Liver (tissue), 9 donors: ENCODE results near the gene DDX52. TPM values are rescaled to one million over a fixed set of nuclear protein-coding genes. Genes with fewer than 3 reads are reported as not detected.
"Not testable (repeated sequence)": the region's sequence is repeated elsewhere in the genome, so short reads cannot be mapped to it uniquely, and the experiment has no call there.

ENCODE experiments used
- DNase-seq: peaks from one replicate; pipeline ENCODE4 v3.0.0-alpha.2; 2017; ENCODE audit warnings: low spot score
- H3K27ac ChIP-seq, 2 donors: one replicate each; pipeline ENCODE4 v1.7.0; 2013; ENCODE audit warnings: inconsistent platforms in 2 of 2, low read length in 2 of 2, control low read depth in 1 of 2, low read depth in 1 of 2, mild to moderate bottlenecking in 1 of 2
- H3K27me3 ChIP-seq, 4 donors: one replicate each; pipeline versions ENCODE4 v1.6.1 to v1.7.0; 2013; ENCODE audit warnings: low read length in 3 of 4, inconsistent platforms in 1 of 4, mild to moderate bottlenecking in 1 of 4, moderate library complexity in 1 of 4; ENCODE audit not compliant: control insufficient read depth in 4 of 4, insufficient read depth in 4 of 4
- H3K36me3 ChIP-seq, 4 donors: one replicate each; pipeline versions ENCODE4 v1.6.1 to v1.7.0; 2013; ENCODE audit warnings: low read length in 3 of 4, mild to moderate bottlenecking in 3 of 4, low read depth in 1 of 4, moderate library complexity in 1 of 4; ENCODE audit not compliant: control insufficient read depth in 4 of 4, insufficient read depth in 3 of 4
- H3K4me1 ChIP-seq, 4 donors: one replicate each; pipeline versions ENCODE4 v1.6.1 to v1.7.0; 2013; ENCODE audit warnings: low read length in 3 of 4, mild to moderate bottlenecking in 3 of 4, moderate library complexity in 1 of 4; ENCODE audit not compliant: control insufficient read depth in 4 of 4, insufficient read depth in 4 of 4
- H3K4me3 ChIP-seq, 3 donors: one replicate each; pipeline versions ENCODE4 v1.6.1 to v1.7.0; 2013; ENCODE audit warnings: low read length in 3 of 3, control low read depth in 1 of 3, low read depth in 1 of 3, mild to moderate bottlenecking in 1 of 3
- H3K9ac ChIP-seq, 2 donors: one replicate each; pipeline ENCODE4 v1.7.0; 2013; ENCODE audit warnings: low read length in 2 of 2, mild to moderate bottlenecking in 2 of 2, moderate library complexity in 2 of 2, control low read depth in 1 of 2, low read depth in 1 of 2
- H3K9me3 ChIP-seq, 4 donors: one replicate each; pipeline versions ENCODE4 v1.6.1 to v1.7.0; 2013; ENCODE audit warnings: low read length in 3 of 4; ENCODE audit not compliant: control insufficient read depth in 4 of 4
- ATF3 ChIP-seq: IDR thresholded peaks from 2 replicates; pipeline ENCODE4 v1.6.1; 2016; ENCODE audit warnings: antibody characterized with exemption
- CTCF ChIP-seq: fragments of 150-350 bp; IDR thresholded peaks from 2 replicates; pipeline ENCODE4 v1.5.1; 2017; ENCODE audit warnings: improper control_type of control experiment, low read depth, low read length; ENCODE audit not compliant: missing input control
- EGR1 ChIP-seq, 2 donors: IDR thresholded peaks; 2 replicates each; pipeline ENCODE4 v1.6.1; 2016 to 2018; ENCODE audit warnings: antibody characterized with exemption in 2 of 2, low read depth in 2 of 2
- FOXA1 ChIP-seq: IDR thresholded peaks from 2 replicates; pipeline ENCODE4 v1.6.1; 2016; ENCODE audit warnings: antibody characterized with exemption
- FOXA2 ChIP-seq: IDR thresholded peaks from 2 replicates; pipeline ENCODE4 v1.6.1; 2016; ENCODE audit warnings: antibody characterized with exemption
- GABPA ChIP-seq, 2 donors: IDR thresholded peaks in 1 of 2; conservative IDR thresholded peaks in 1 of 2; 2 replicates each; pipeline ENCODE4 v1.6.1; 2016; ENCODE audit warnings: antibody characterized with exemption in 2 of 2, mild to moderate bottlenecking in 1 of 2, moderate library complexity in 1 of 2
- HNF4A ChIP-seq, 2 donors: conservative IDR thresholded peaks; 2 replicates each; pipeline ENCODE4 v1.6.1; 2016; ENCODE audit warnings: antibody characterized with exemption in 2 of 2, mild to moderate bottlenecking in 2 of 2
- HNF4G ChIP-seq: IDR thresholded peaks from 2 replicates; pipeline ENCODE4 v1.6.1; 2016; ENCODE audit warnings: antibody characterized with exemption
- JUND ChIP-seq, 2 donors: IDR thresholded peaks; 2 replicates each; pipeline ENCODE4 v1.6.1; 2016; ENCODE audit warnings: antibody characterized with exemption in 2 of 2
- NR2F2 ChIP-seq: IDR thresholded peaks from 2 replicates; pipeline ENCODE4 v1.6.1; 2016; ENCODE audit warnings: antibody characterized with exemption
- REST ChIP-seq: IDR thresholded peaks from 2 replicates; pipeline ENCODE4 v1.6.1; 2016; ENCODE audit warnings: antibody characterized with exemption, mild to moderate bottlenecking
- RXRA ChIP-seq, 2 donors: IDR thresholded peaks; 2 replicates each; pipeline ENCODE4 v1.6.1; 2017 to 2018; ENCODE audit warnings: antibody characterized with exemption in 2 of 2, mild to moderate bottlenecking in 1 of 2
- SP1 ChIP-seq: IDR thresholded peaks from 2 replicates; pipeline ENCODE4 v1.6.1; 2018; ENCODE audit warnings: antibody characterized with exemption, mild to moderate bottlenecking
- TAF1 ChIP-seq: conservative IDR thresholded peaks from 2 replicates; pipeline ENCODE4 v1.6.1; 2016; ENCODE audit warnings: antibody characterized with exemption, mild to moderate bottlenecking
- YY1 ChIP-seq: IDR thresholded peaks from 2 replicates; pipeline ENCODE4 v1.6.1; 2016; ENCODE audit warnings: antibody characterized with exemption, mild to moderate bottlenecking
- ZBTB33 ChIP-seq: IDR thresholded peaks from 2 replicates; pipeline ENCODE4 v1.6.1; 2016; ENCODE audit warnings: antibody characterized with exemption
- WGBS: extraction: QIAGEN DNeasy Blood & Tissue Kit; methylation state at CpG from one replicate; pipeline ENCODE4 v1.1.7; 2013; 5-methylcytosine and 5-hydroxymethylcytosine counted together
- polyA plus RNA-seq, 2 donors: library from polyadenylated mRNA; stranded (reverse) in 1 of 2; unstranded in 1 of 2; fragments of 200-250 nt in 1 of 2; fragments of >200 nt in 1 of 2; fragmentation: Nextera tagmentation in 1 of 2; extraction: Ambion mirVana in 1 of 2; gene quantifications; one replicate each; pipeline versions ENCODE4 v1.2.1 to v1.2.3, GENCODE V29; 2013 to 2015
- total RNA-seq, 2 donors: library from RNA; depleted of rRNA; stranded (reverse); fragments of >200 nt; gene quantifications; one replicate each; pipeline ENCODE4 v1.2.3, GENCODE V29; 2014
- TF ChIP-seq, protein P1 (sequence below): IDR thresholded peaks from 2 replicates; pipeline ENCODE4 v1.6.1; 2016; ENCODE audit warnings: antibody characterized with exemption
- donor health status: healthy.
- donor health status: healthy.
- donor health status: healthy.
- donor health status: healthy.
- donor health status: healthy.

Gene DDX52
- total and polyA plus RNA-seq, 4 donors, result 4.6 to 14.1 (median 11.6) TPM

DNA sequence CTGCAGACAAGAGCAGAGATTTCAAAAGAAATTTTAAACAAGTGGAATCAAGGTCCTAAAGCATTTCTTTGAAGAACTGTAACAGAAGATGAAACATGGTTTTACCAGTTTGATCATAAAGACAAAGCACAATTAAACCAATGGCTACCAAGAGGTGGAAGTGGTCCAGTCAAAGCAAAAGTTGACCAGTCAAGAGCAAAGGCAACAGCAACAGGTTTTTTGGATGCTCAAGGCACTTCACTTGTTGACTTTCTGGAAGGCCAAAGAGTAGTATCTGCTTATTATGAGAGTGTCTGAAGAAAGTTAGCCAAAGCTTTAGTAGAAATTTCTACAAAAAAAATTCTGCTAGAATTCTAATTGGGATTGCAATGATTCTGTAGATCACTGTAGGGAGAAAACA, 5.3 kb downstream of the DDX52 start:
- H3K27me3 ChIP-seq, result no peaks in the 10 kb centered on the region
- TF ChIP-seq CTCF (no peak), SP1 (no peak), GABPA (IDR thresholded peaks at IDR 0.05 in 1 of 2, conservative IDR thresholded peaks at IDR 0.05 in 1 of 2) (no peak), FOXA2 (no peak), EGR1 (IDR thresholded peaks at IDR 0.05; ENCODE audit: low read depth in 2 of 2) (no peak), HNF4A (conservative IDR thresholded peaks at IDR 0.05) (no peak), FOXA1 (no peak), RXRA (IDR thresholded peaks at IDR 0.05) (no peak), JUND (IDR thresholded peaks at IDR 0.05) (no peak), NR2F2 (no peak), TAF1 (no peak), HNF4G (no peak)
- TF ChIP-seq, protein P1, sequence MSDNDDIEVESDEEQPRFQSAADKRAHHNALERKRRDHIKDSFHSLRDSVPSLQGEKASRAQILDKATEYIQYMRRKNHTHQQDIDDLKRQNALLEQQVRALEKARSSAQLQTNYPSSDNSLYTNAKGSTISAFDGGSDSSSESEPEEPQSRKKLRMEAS, result no peak
- peaks cover 4 to 28% (median 10%) of the 10 kb centered on the region in 4 donors for H3K36me3 ChIP-seq
- no peak for DNase-seq
- H3K4me1 ChIP-seq, result peaks cover 3 to 11% (median 9%) of the 10 kb centered on the region in 4 donors
- H3K27ac ChIP-seq, result no peak overlapping the region
- no peak overlapping the region for H3K4me3 ChIP-seq
- H3K9ac ChIP-seq, result no peak overlapping the region
- no peaks in the 10 kb centered on the region for H3K9me3 ChIP-seq

GRCh38 chr17:37616430-37616829, 26.8 kb downstream of the DDX52 start:
- 60% methylated on average over 6 of the region's 6 CpGs for WGBS
- not testable (repeated sequence) for DNase-seq, H3K27me3 ChIP-seq, H3K4me1 ChIP-seq, H3K27ac ChIP-seq, H3K9me3 ChIP-seq, H3K4me3 ChIP-seq, H3K9ac ChIP-seq
- TF ChIP-seq HNF4A (conservative IDR thresholded peaks at IDR 0.05) (peak; percentile 57 to 65), JUND (IDR thresholded peaks at IDR 0.05) (peak in 1 of 2 donors; percentile 9), YY1 (peak; percentile 47), RXRA (IDR thresholded peaks at IDR 0.05) (peak; percentile 23 to 31), SP1 (peak; percentile 33)
- H3K36me3 ChIP-seq, result peaks cover 0 to 36% (median 25%) of the 10 kb centered on the region in 4 donors

GRCh38 chr17:37614823-37615222, 28.4 kb downstream of the DDX52 start:
- 98% methylated on average over 2 of the region's 2 CpGs for WGBS
- peaks cover 0 to 27% (median 20%) of the 10 kb centered on the region in 4 donors for H3K36me3 ChIP-seq
- no peak for TF ChIP-seq CTCF
- TF ChIP-seq, protein P1, result no peak
- no peak for TF ChIP-seq RXRA (IDR thresholded peaks at IDR 0.05)
- no peak for TF ChIP-seq SP1
- no peak for TF ChIP-seq NR2F2
- no peak for TF ChIP-seq REST
- no peak for TF ChIP-seq EGR1 (IDR thresholded peaks at IDR 0.05; ENCODE audit: low read depth in 2 of 2)
- no peak for TF ChIP-seq ZBTB33
- no peak for TF ChIP-seq HNF4A (conservative IDR thresholded peaks at IDR 0.05)
- no peak for TF ChIP-seq TAF1
- no peak for TF ChIP-seq YY1
- TF ChIP-seq ATF3, result no peak

More at GRCh38 chr17:37614823-37615222, 28.4 kb downstream of the DDX52 start:
- Histone ChIP-seq H3K9ac (no peak overlapping the region), H3K27ac (no peak overlapping the region), H3K9me3 (no peaks in the 10 kb centered on the region), H3K4me3 (no peak overlapping the region), H3K4me1 (peaks cover 0 to 3% (median 1%) of the 10 kb centered on the region in 4 donors), H3K27me3 (no peaks in the 10 kb centered on the region)
- DNase-seq, result no peak
